GM19025 (cell line): ENCODE data around the gene ADCY1.

ENCODE experiments used
- ATAC-seq: cut with Tn5 transposase; IDR thresholded peaks from one replicate; pipeline ENCODE4 v1.9.1; 2021; ENCODE audit warnings: mild to moderate bottlenecking, low read depth, moderate library complexity; ENCODE audit not compliant: unreplicated experiment

Gene ADCY1

GRCh38 chr7:45576249-45576929 is 2.2 kb downstream of the ADCY1 start:
- no peak for ATAC-seq

- no peak for ATAC-seq
These were observed 3.9 kb downstream of the ADCY1 start for GRCh38 chr7:45578022-45578421.

- no peak for ATAC-seq
These were observed 4.3 kb downstream of the ADCY1 start for GRCh38 chr7:45578467-45578866.

GRCh38 chr7:45579391-45579801 is 5.2 kb downstream of the ADCY1 start:
- ATAC-seq, result no peak

GRCh38 chr7:45580053-45580872 is 6.1 kb downstream of the ADCY1 start:
- ATAC-seq, result no peak

- no peak for ATAC-seq
These were observed 7.2 kb downstream of the ADCY1 start for GRCh38 chr7:45581271-45581780.

- no peak for ATAC-seq
These were observed 8.1 kb downstream of the ADCY1 start for GRCh38 chr7:45582136-45582749.

- no peak for ATAC-seq
These were observed 8.7 kb downstream of the ADCY1 start for GRCh38 chr7:45582868-45583277.

GRCh38 chr7:45583296-45583695 is 9.1 kb downstream of the ADCY1 start:
- no peak for ATAC-seq

- ATAC-seq, result no peak
These were observed 10.4 kb downstream of the ADCY1 start for GRCh38 chr7:45584261-45585210.

GRCh38 chr7:45585628-45586027 is 11.5 kb downstream of the ADCY1 start:
- no peak for ATAC-seq

- no peak for ATAC-seq
These were observed 12.7 kb downstream of the ADCY1 start for GRCh38 chr7:45586542-45587520.

- no peak for ATAC-seq
These were observed 14.3 kb downstream of the ADCY1 start for GRCh38 chr7:45588466-45588865.

- no peak for ATAC-seq
These were observed 14.9 kb downstream of the ADCY1 start for GRCh38 chr7:45589061-45589460.

- no peak for ATAC-seq
These were observed 15.9 kb downstream of the ADCY1 start for GRCh38 chr7:45589915-45590678.

GRCh38 chr7:45590679-45591057 is 16.5 kb downstream of the ADCY1 start:
- ATAC-seq, result no peak

GRCh38 chr7:45591101-45591906 is 17.1 kb downstream of the ADCY1 start:
- no peak for ATAC-seq
